Esophagus muscularis mucosa (tissue), 4 donors: Measurements from ENCODE around the gene TBX3. TPM values are rescaled to one million over a fixed set of nuclear protein-coding genes. Genes with fewer than 3 reads are reported as not detected.

ENCODE experiments used
- DNase-seq: peaks from one replicate; pipeline ENCODE4 v3.0.0-alpha.2; 2017; ENCODE audit errors: extremely low spot score
- H3K27ac ChIP-seq, 4 donors: fragments of 200-600 bp; sonication (generic); replicated peaks in 1 of 4; 1 replicate in 3 of 4; 2 replicates in 1 of 4; pipeline ENCODE4 v1.5.1; 2016 to 2019; ENCODE audit warnings: mild to moderate bottlenecking in 1 of 4
- H3K27me3 ChIP-seq, 4 donors: fragments of 200-600 bp; sonication (generic); one replicate each; pipeline versions ENCODE4 v1.5.1 to v1.6.0; 2016 to 2019
- H3K36me3 ChIP-seq, 4 donors: fragments of 200-600 bp; sonication (generic); one replicate each; pipeline ENCODE4 v1.5.1; 2016 to 2019
- H3K4me1 ChIP-seq, 4 donors: fragments of 200-600 bp; sonication (generic); one replicate each; pipeline ENCODE4 v1.5.1; 2016 to 2019
- H3K4me3 ChIP-seq, 4 donors: fragments of 200-600 bp; sonication (generic); 1 replicate in 2 of 4; 2 replicates in 2 of 4; pipeline ENCODE4 v1.5.1; 2016 to 2019; ENCODE audit warnings: mild to moderate bottlenecking in 4 of 4, moderate library complexity in 1 of 4
- H3K9me3 ChIP-seq, 4 donors: fragments of 200-600 bp; sonication (generic); 1 replicate in 3 of 4; 2 replicates in 1 of 4; pipeline ENCODE4 v1.5.1; 2016 to 2019
- EP300 ChIP-seq: sonication (generic); formaldehyde crosslinking; IDR thresholded peaks from one replicate; pipeline ENCODE4 v1.6.1; 2017; ENCODE audit warnings: antibody characterized with exemption
- POLR2A ChIP-seq: fragments of 450-650 bp; IDR thresholded peaks from one replicate; pipeline ENCODE4 v1.6.1; 2017; ENCODE audit warnings: antibody characterized with exemption, moderate library complexity, mild to moderate bottlenecking, low read depth
- POLR2AphosphoS5 ChIP-seq, 2 donors: sonication (generic); formaldehyde crosslinking; IDR thresholded peaks; one replicate each; pipeline ENCODE4 v1.6.1; 2017; ENCODE audit warnings: antibody characterized with exemption in 2 of 2
- WGBS: methylation state at CpG from one replicate; pipeline ENCODE4 v1.1.5; 2018; 5-methylcytosine and 5-hydroxymethylcytosine counted together
- intact Hi-C: fragments of 100-400 bp; cut with DNase I; formaldehyde crosslinking; loops from one replicate; pipeline ENCODE4 v1.15.1; 2023
- total RNA-seq, 4 donors: library from RNA; depleted of rRNA; stranded (reverse); fragments of >200 nt; gene quantifications; one replicate each; pipeline versions ENCODE4 v1.1.0 to v1.2.1, GENCODE V29; 2016
- TF ChIP-seq, protein P1 (sequence below), 3 experiments: fragments of 200-600 bp in 2 of 3; fragments of 450-650 bp in 1 of 3; sonication (generic) in 2 of 3; IDR thresholded peaks; one replicate each; pipeline ENCODE4 v1.5.1; 2017 to 2019; ENCODE audit warnings: antibody characterized with exemption in 3 of 3, mild to moderate bottlenecking in 2 of 3, moderate library complexity in 1 of 3

The TBX3 gene
- total RNA-seq, 4 donors from 2014 or later: 5.3 to 10.4 (median 8.6) TPM

DNA sequence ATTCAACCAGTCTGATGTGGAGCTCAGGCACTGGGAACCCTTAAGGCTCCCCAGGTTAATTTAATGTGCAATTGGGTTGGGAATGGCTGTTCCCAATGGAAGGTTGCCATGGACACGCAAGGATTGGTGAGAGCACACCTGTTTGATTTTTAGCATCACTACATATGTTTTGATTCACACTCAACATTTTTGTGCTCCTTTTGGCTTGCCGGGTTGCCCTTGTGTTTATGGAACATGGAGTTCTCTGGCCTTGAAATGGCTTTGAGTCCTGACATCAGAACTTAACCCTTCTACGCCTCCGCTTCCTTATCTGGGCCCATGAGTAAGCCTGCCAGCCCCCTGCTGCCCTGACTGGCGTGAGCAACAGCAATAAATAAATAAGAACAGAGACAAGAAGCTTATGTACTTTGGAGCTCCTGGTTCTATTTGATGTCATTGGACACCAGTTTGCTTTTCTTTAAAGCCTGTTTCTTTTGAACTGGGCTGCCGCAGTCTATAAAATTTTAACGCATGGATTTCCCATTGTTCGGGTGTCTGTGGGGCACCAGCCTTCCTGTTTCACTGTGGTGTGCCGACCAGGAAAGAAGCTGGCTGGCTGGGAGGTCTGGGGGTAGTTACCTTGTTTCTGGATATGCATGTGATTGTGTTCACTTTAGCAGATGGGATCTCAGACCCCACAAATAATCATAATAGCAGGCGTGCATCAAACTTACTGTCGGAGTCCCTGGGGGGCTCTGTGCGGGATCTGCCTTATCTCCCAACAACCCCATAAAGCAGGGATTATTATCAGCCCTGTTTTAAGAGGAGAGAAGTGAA is 27.8 kb downstream of the TBX3 start:
- no peak for DNase-seq
- H3K9me3 ChIP-seq: no peaks in the 10 kb centered on the region
- intact Hi-C loops: no loop called here
- H3K27ac ChIP-seq: no peak overlapping the region
- 76% methylated on average over 12 of the region's 12 CpGs for WGBS
- H3K4me1 ChIP-seq: no peaks in the 10 kb centered on the region
- no peaks in the 10 kb centered on the region for H3K36me3 ChIP-seq
- TF ChIP-seq POLR2AphosphoS5 (IDR thresholded peaks at IDR 0.05) (no peak), EP300 (no peak), POLR2A (no peak)
- TF ChIP-seq, protein P1, sequence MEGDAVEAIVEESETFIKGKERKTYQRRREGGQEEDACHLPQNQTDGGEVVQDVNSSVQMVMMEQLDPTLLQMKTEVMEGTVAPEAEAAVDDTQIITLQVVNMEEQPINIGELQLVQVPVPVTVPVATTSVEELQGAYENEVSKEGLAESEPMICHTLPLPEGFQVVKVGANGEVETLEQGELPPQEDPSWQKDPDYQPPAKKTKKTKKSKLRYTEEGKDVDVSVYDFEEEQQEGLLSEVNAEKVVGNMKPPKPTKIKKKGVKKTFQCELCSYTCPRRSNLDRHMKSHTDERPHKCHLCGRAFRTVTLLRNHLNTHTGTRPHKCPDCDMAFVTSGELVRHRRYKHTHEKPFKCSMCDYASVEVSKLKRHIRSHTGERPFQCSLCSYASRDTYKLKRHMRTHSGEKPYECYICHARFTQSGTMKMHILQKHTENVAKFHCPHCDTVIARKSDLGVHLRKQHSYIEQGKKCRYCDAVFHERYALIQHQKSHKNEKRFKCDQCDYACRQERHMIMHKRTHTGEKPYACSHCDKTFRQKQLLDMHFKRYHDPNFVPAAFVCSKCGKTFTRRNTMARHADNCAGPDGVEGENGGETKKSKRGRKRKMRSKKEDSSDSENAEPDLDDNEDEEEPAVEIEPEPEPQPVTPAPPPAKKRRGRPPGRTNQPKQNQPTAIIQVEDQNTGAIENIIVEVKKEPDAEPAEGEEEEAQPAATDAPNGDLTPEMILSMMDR (IDR thresholded peaks at IDR 0.05): no peak
- peaks cover 0 to 38% (median 0%) of the 10 kb centered on the region in 4 donors for H3K27me3 ChIP-seq
- H3K4me3 ChIP-seq: no peak overlapping the region

- TF ChIP-seq EP300: no peak
- no peak for TF ChIP-seq POLR2A
- TF ChIP-seq, protein P1 (IDR thresholded peaks at IDR 0.05): no peak
- no peak for TF ChIP-seq POLR2AphosphoS5 (IDR thresholded peaks at IDR 0.05)
- DNase-seq: no peak
- intact Hi-C loops: no loop called here
- Histone ChIP-seq H3K9me3 (no peaks in the 10 kb centered on the region), H3K27ac (no peak overlapping the region), H3K4me1 (no peaks in the 10 kb centered on the region), H3K36me3 (no peaks in the 10 kb centered on the region), H3K4me3 (no peak overlapping the region), H3K27me3 (peaks cover 0 to 34% (median 0%) of the 10 kb centered on the region in 4 donors)
- WGBS: 53% methylated on average over 9 of the region's 10 CpGs
Observed at GRCh38 chr12:114649585-114649984, 34.4 kb downstream of the TBX3 start.

GRCh38 chr12:114648711-114649110 is 35.3 kb downstream of the TBX3 start:
- Histone ChIP-seq H3K4me3 (no peak overlapping the region), H3K27ac (no peak overlapping the region), H3K4me1 (no peaks in the 10 kb centered on the region), H3K27me3 (peaks cover 0 to 40% (median 0%) of the 10 kb centered on the region in 4 donors), H3K36me3 (no peaks in the 10 kb centered on the region), H3K9me3 (no peaks in the 10 kb centered on the region)
- TF ChIP-seq, protein P1 (IDR thresholded peaks at IDR 0.05): no peak
- no peak for TF ChIP-seq POLR2A
- no peak for DNase-seq
- 86% methylated on average over 3 of the region's 3 CpGs for WGBS
- intact Hi-C loops: no loop called here

DNA sequence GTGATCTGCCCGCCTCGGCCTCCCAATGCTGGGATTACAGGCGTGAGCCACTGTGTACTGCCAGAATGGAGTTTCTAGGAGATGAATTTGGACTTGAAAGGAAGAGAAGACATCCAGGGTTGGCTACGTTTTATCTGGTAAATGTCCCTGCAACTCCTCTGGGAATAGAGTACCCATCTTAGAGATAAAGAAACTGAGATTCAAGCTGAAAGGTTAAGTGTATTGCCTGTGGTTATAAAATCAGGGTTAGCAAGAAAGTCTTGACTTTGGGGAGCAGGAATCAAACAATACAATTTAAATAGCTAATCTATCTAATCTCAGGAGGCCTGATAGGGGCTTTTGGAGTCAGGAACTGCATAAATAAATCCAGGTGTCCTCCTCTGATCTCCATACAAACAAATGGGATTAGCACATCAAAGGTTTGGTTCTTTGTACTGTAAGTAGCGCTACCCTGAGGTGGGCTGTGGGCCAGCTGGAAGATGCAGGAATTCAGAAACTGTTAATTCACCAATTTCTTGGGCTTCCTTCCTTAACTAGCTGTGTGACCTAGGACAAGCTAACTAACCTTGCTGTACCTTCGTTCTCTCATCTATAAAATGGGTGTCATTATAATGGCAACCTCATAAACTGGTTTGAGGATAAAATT is 45.1 kb downstream of the TBX3 start:
- peaks cover 0 to 10% (median 0%) of the 10 kb centered on the region in 4 donors for H3K27me3 ChIP-seq
- no peak for TF ChIP-seq POLR2AphosphoS5 (IDR thresholded peaks at IDR 0.05)
- no peak for TF ChIP-seq POLR2A
- no peak for TF ChIP-seq EP300
- H3K4me1 ChIP-seq: no peaks in the 10 kb centered on the region
- no peaks in the 10 kb centered on the region for H3K9me3 ChIP-seq
- 79% methylated on average over 6 of the region's 6 CpGs for WGBS
- intact Hi-C loops: no loop called here
- H3K36me3 ChIP-seq: no peaks in the 10 kb centered on the region
- DNase-seq: no peak
- no peak overlapping the region for H3K4me3 ChIP-seq
- H3K27ac ChIP-seq: no peak overlapping the region

DNA sequence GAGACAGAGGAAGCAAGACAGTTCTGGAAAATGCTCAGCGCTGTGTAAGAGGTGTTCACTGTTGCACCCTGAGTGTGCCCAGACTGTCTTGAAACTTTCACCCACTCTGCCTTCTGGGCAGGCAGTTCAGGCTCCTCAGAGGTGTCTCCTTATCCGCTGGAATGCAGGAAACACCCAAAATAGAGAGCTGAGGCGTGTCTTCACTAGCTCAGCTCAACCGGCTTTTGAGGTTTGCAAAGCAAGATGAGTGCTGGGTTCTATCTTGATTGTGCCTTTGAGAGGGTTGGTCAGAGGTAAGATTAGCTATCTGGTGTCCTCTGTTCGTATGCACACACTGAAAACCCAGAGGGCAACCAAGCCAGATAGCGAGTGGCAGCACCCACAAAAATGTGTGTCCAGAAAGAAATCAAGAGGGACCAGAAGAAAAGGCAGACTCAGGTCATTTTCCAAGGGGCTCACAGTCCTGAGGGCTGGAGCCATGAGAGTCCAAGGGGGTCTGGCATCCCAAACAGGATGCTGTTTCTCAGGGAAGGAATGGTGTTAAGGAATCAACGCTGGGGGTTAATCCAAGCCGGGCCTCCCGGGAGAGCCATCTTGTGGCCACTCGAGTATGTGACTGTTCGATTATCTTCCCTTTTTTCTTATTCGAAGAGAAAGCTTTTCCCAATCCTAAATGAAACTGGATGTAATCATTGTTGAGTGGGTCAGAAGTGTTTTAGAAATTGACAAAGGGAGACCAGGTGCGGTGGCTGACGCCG is 47.1 kb downstream of the TBX3 start:
- TF ChIP-seq POLR2A: no peak
- TF ChIP-seq EP300: no peak
- TF ChIP-seq, protein P1 (IDR thresholded peaks at IDR 0.05): peak in 1 of 3 experiments; percentile 8
- WGBS: 60% methylated on average over 15 of the region's 15 CpGs
- intact Hi-C loops: no loop called here
- Histone ChIP-seq H3K27me3 (no peaks in the 10 kb centered on the region), H3K4me1 (no peaks in the 10 kb centered on the region), H3K27ac (no peak overlapping the region), H3K36me3 (no peaks in the 10 kb centered on the region), H3K4me3 (no peak overlapping the region), H3K9me3 (no peaks in the 10 kb centered on the region)
- no peak for DNase-seq
